OCI-LY7 (cell line): Measurements from ENCODE around the gene RAPGEF4. TPM values are rescaled to one million over a fixed set of nuclear protein-coding genes. Genes with fewer than 3 reads are reported as not detected.

Source experiments
- BruUV-seq: library from RNA; stranded (reverse); fragments of 400-500 nt; replicated peaks from 2 replicates; lab custom pipeline; 2021; lab: Mats Ljungman, UMichigan
- CTCF ChIA-PET: fragments of 300-600 bp; sonication (Branson Sonifier 250); formaldehyde crosslinking; loops from one replicate; lab custom pipeline; 2022; ENCODE audit warnings: antibody characterized with exemption; ENCODE audit not compliant: unreplicated experiment; lab: Charles Lee
- POLR2A ChIA-PET: fragments of 300-600 bp; sonication (Branson Sonifier 250); formaldehyde crosslinking; loops from one replicate; lab custom pipeline; 2022; ENCODE audit warnings: antibody characterized with exemption; lab: Charles Lee
- DNase-seq: peaks from one replicate; pipeline ENCODE4 v3.0.0-alpha.2; 2015; ENCODE audit warnings: low spot score
- H2AFZ ChIP-seq: fragments of 200-600 bp; sonication (generic), shearing (Covaris generic); 2 replicates; pipeline ENCODE4 v1.6.1; 2014; ENCODE audit warnings: mild to moderate bottlenecking, antibody characterized with exemption, low read length, moderate library complexity
- H3K27ac ChIP-seq: fragments of 200-600 bp; sonication (generic); 2 replicates; pipeline ENCODE4 v1.5.1; 2014; ENCODE audit warnings: mixed run types, low read depth, mild to moderate bottlenecking, moderate library complexity, low read length, inconsistent platforms; ENCODE audit not compliant: poor library complexity, severe bottlenecking
- H3K36me3 ChIP-seq: fragments of 200-600 bp; sonication (generic); 2 replicates; pipeline ENCODE4 v1.6.1; 2014; ENCODE audit warnings: mild to moderate bottlenecking, antibody characterized with exemption, low read length, moderate library complexity, mixed read lengths; ENCODE audit not compliant: insufficient read depth
- H3K4me1 ChIP-seq: fragments of 200-600 bp; sonication (generic); 2 replicates; pipeline ENCODE4 v1.5.1; 2014; ENCODE audit warnings: mild to moderate bottlenecking, low read length; ENCODE audit not compliant: insufficient read depth, poor library complexity, severe bottlenecking
- H3K4me2 ChIP-seq: fragments of 200-600 bp; sonication (generic); 2 replicates; pipeline ENCODE4 v1.6.1; 2014; ENCODE audit warnings: mild to moderate bottlenecking, low read length
- H3K4me3 ChIP-seq: fragments of 200-600 bp; sonication (generic); 2 replicates; pipeline ENCODE4 v1.5.1; 2014; ENCODE audit warnings: mild to moderate bottlenecking, low read depth, low read length; ENCODE audit not compliant: poor library complexity, severe bottlenecking
- H3K79me2 ChIP-seq: fragments of 200-600 bp; sonication (generic); 2 replicates; pipeline ENCODE4 v1.6.1; 2016; ENCODE audit warnings: low read depth, mild to moderate bottlenecking, low read length, moderate library complexity, mixed read lengths; ENCODE audit not compliant: insufficient read depth
- H3K9me2 ChIP-seq: fragments of 200-600 bp; sonication (generic); 2 replicates; pipeline ENCODE4 v1.6.1; 2016; ENCODE audit warnings: mild to moderate bottlenecking, low read length, mixed read lengths; ENCODE audit not compliant: insufficient read depth
- H3K9me3 ChIP-seq: fragments of 200-600 bp; sonication (generic); 2 replicates; pipeline ENCODE4 v1.6.1; 2014; ENCODE audit warnings: mild to moderate bottlenecking, mixed run types, low read length, mixed read lengths
- H4K20me1 ChIP-seq: fragments of 200-600 bp; sonication (generic); 2 replicates; pipeline ENCODE4 v1.6.1; 2014; ENCODE audit warnings: mild to moderate bottlenecking, antibody characterized with exemption, low read length, moderate library complexity, mixed read lengths; ENCODE audit not compliant: insufficient read depth
- CTCF ChIP-seq: fragments of 200-600 bp; sonication (generic); conservative IDR thresholded peaks from 2 replicates; pipeline ENCODE4 v1.5.1; 2014; ENCODE audit warnings: mild to moderate bottlenecking, antibody characterized with exemption, low read length, moderate library complexity, mixed read lengths
- EZH2phosphoT487 ChIP-seq: fragments of 200-600 bp; sonication (generic); IDR thresholded peaks from 2 replicates; pipeline ENCODE4 v1.6.1; 2018; ENCODE audit warnings: low read depth, borderline replicate concordance, mild to moderate bottlenecking, mixed run types, antibody characterized with exemption, low read length, moderate library complexity, mixed read lengths
- intact Hi-C: fragments of 100-400 bp; cut with micrococcal nuclease; formaldehyde crosslinking; loops from one replicate; pipeline ENCODE4 v1.10.0; 2022; ENCODE audit not compliant: unreplicated experiment
- total RNA-seq, 2 experiments: library from RNA; depleted of rRNA in 1 of 2; stranded (reverse); fragments of >200 nt in 1 of 2; shearing (Covaris generic) in 1 of 2; gene quantifications; 2 replicates each; pipeline ENCODE4 v1.2.3, GENCODE V29; 2014 to 2022

Gene RAPGEF4
- total RNA-seq, 2 experiments from 2014 or later: 0.22 to 0.55 TPM

- DNase-seq: no peak
- ChIA-PET CTCF (no interaction called here), POLR2A (interaction anchor here (0.6 kb wide), 1 partner anchor 15 kb away, joined by 5 read pairs; no protein-coding TSS in a partner anchor)
- no peak overlapping the region for H3K4me2 ChIP-seq
- no peak overlapping the region for H3K4me3 ChIP-seq
- no peak overlapping the region for H2AFZ ChIP-seq
- no peaks in the 10 kb centered on the region for H3K9me3 ChIP-seq
- H4K20me1 ChIP-seq: no peaks in the 10 kb centered on the region
- H3K4me1 ChIP-seq: no peaks in the 10 kb centered on the region
- BruUV-seq: no TSS peak
- no peaks in the 10 kb centered on the region for H3K36me3 ChIP-seq
- H3K27ac ChIP-seq: no peak overlapping the region
- no peaks in the 10 kb centered on the region for H3K9me2 ChIP-seq
- intact Hi-C loops: no loop called here
- TF ChIP-seq CTCF (no peak), EZH2phosphoT487 (no peak)
- H3K79me2 ChIP-seq: no peaks in the 10 kb centered on the region
Observed at GRCh38 chr2:172949522-172949921, 213.9 kb downstream of the RAPGEF4 start.

- no peak overlapping the region for H3K27ac ChIP-seq
- ChIA-PET CTCF (no interaction called here), POLR2A (no interaction called here)
- no peak for TF ChIP-seq EZH2phosphoT487
- no peak for TF ChIP-seq CTCF
- DNase-seq: no peak
- no peaks in the 10 kb centered on the region for H3K4me1 ChIP-seq
- H3K36me3 ChIP-seq: no peaks in the 10 kb centered on the region
- BruUV-seq: no TSS peak
- H3K4me3 ChIP-seq: no peak overlapping the region
- no peak overlapping the region for H3K4me2 ChIP-seq
- H3K9me3 ChIP-seq: no peaks in the 10 kb centered on the region
- no peaks in the 10 kb centered on the region for H3K79me2 ChIP-seq
- no peak overlapping the region for H2AFZ ChIP-seq
- H3K9me2 ChIP-seq: no peaks in the 10 kb centered on the region
- H4K20me1 ChIP-seq: no peaks in the 10 kb centered on the region
- intact Hi-C loops: no loop called here
Observed at GRCh38 chr2:172950565-172950964, 214.9 kb downstream of the RAPGEF4 start.

- Histone ChIP-seq H2AFZ (no peak overlapping the region), H3K4me2 (no peak overlapping the region), H3K27ac (no peak overlapping the region), H3K4me3 (no peak overlapping the region), H3K79me2 (no peaks in the 10 kb centered on the region), H4K20me1 (no peaks in the 10 kb centered on the region), H3K36me3 (no peaks in the 10 kb centered on the region), H3K9me2 (no peaks in the 10 kb centered on the region), H3K9me3 (no peaks in the 10 kb centered on the region), H3K4me1 (no peaks in the 10 kb centered on the region)
- no peak for DNase-seq
- intact Hi-C loops: no loop called here
- POLR2A ChIA-PET: interaction anchor here (0.7 kb wide), 1 partner anchor 44 kb away, joined by 3 read pairs; no protein-coding TSS in a partner anchor
- TF ChIP-seq EZH2phosphoT487: no peak
- TF ChIP-seq CTCF: no peak
- CTCF ChIA-PET: no interaction called here
- BruUV-seq: no TSS peak
Observed at GRCh38 chr2:172951554-172951953, 215.9 kb downstream of the RAPGEF4 start.
